ENCODE results near the gene GLDN.
A peak's percentile ranks its signal among the peaks of the same experiment; 100 is the strongest.
"Not testable (repeated sequence)": the region's sequence is repeated elsewhere in the genome, so short reads cannot be mapped to it uniquely, and the experiment has no call there.

GLDN gene

GRCh38 chr15:51444112-51444511, 102.7 kb downstream of the GLDN start:
- H3K4ac ChIP-seq (ENCODE audit: low read depth in 1 of 2, low read length in 2 of 2): no peak overlapping the region
- DNase-seq: no peak
- H3K4me2 ChIP-seq (ENCODE audit: low read length, poor library complexity, severe bottlenecking): no peak overlapping the region
- no peaks in the 10 kb centered on the region for H3K9me3 ChIP-seq (ENCODE audit: control insufficient read depth, low read length)
- no peaks in the 10 kb centered on the region for H3K27me3 ChIP-seq (ENCODE audit: control insufficient read depth in 1 of 2, insufficient read depth in 1 of 2, low read length in 2 of 2)
- no peak overlapping the region for H2BK15ac ChIP-seq (ENCODE audit: low read depth, poor library complexity, severe bottlenecking)
- H3K79me1 ChIP-seq (replicated peaks; ENCODE audit: low read length, poor library complexity, severe bottlenecking): no peaks in the 10 kb centered on the region
- peaks cover 5 to 32% of the 10 kb centered on the region in 2 experiments for H3K36me3 ChIP-seq (ENCODE audit: control insufficient read depth in 1 of 2, insufficient read depth in 2 of 2, low read depth in 1 of 2, low read length in 2 of 2)
- no peak overlapping the region for H2BK12ac ChIP-seq (ENCODE audit: low read length in 2 of 2)
- WGBS: no CpG with 5 or more reads among the region's 1 CpG
- no peak overlapping the region for H3K27ac ChIP-seq (ENCODE audit: low read length, poor library complexity, severe bottlenecking)
- no peak overlapping the region for H3K9ac ChIP-seq (ENCODE audit: low read length)
- H4K8ac ChIP-seq (ENCODE audit: low read length): no peak overlapping the region
- no peak overlapping the region for H2AFZ ChIP-seq (ENCODE audit: low read depth, low read length)
- no peak overlapping the region for H3K4me3 ChIP-seq (ENCODE audit: insufficient read depth in 1 of 2, low read depth in 1 of 2, low read length in 2 of 2)
- no peak overlapping the region for H3K23ac ChIP-seq (ENCODE audit: low read length in 2 of 2)
- H2BK5ac ChIP-seq (ENCODE audit: low read depth, low read length, poor library complexity, severe bottlenecking): no peak overlapping the region
- H2AK5ac ChIP-seq (ENCODE audit: low read length, severe bottlenecking): no peak overlapping the region
- no peak overlapping the region for H3K14ac ChIP-seq (ENCODE audit: low read length in 2 of 2)
- H4K91ac ChIP-seq (ENCODE audit: low read length): no peak overlapping the region
- H2BK120ac ChIP-seq (ENCODE audit: low read depth, low read length): no peak overlapping the region
- no peak overlapping the region for H3K18ac ChIP-seq (ENCODE audit: low read depth in 1 of 2, low read length in 2 of 2)
- no peaks in the 10 kb centered on the region for H3K4me1 ChIP-seq (ENCODE audit: control insufficient read depth, insufficient read depth, low read depth, low read length)

DNA sequence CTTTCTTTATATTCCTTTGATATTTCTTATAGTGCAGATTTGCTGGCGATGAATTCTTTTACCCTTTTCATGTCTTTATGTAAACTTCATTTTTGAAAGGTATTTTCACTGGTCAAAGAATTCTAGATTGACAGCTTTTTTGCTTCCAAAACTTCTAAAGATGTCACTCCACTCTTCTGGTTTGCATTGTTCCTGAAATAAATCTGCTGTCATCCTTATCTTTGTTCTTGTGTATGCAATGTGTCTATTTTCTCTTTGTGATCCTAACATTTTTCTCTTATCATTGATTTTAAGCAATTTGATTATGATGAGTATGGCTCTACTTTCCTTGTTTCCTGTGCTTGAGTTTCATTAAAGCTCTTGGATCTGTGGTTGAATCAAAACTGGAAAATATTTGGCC, 103.4 kb downstream of the GLDN start:
- no peak overlapping the region for H3K23ac ChIP-seq (ENCODE audit: low read length in 2 of 2)
- H3K18ac ChIP-seq (ENCODE audit: low read depth in 1 of 2, low read length in 2 of 2): no peak overlapping the region
- no peak overlapping the region for H2BK5ac ChIP-seq (ENCODE audit: low read depth, low read length, poor library complexity, severe bottlenecking)
- no peak overlapping the region for H2BK12ac ChIP-seq (ENCODE audit: low read length in 2 of 2)
- no peak overlapping the region for H2BK15ac ChIP-seq (ENCODE audit: low read depth, poor library complexity, severe bottlenecking)
- H3K79me1 ChIP-seq (replicated peaks; ENCODE audit: low read length, poor library complexity, severe bottlenecking): no peaks in the 10 kb centered on the region
- no peak overlapping the region for H4K8ac ChIP-seq (ENCODE audit: low read length)
- H3K27me3 ChIP-seq (ENCODE audit: control insufficient read depth in 1 of 2, insufficient read depth in 1 of 2, low read length in 2 of 2): no peaks in the 10 kb centered on the region
- H3K4me1 ChIP-seq (ENCODE audit: control insufficient read depth, insufficient read depth, low read depth, low read length): peaks cover 1% of the 10 kb centered on the region
- no peak overlapping the region for H3K4me3 ChIP-seq (ENCODE audit: insufficient read depth in 1 of 2, low read depth in 1 of 2, low read length in 2 of 2)
- H2AK5ac ChIP-seq (ENCODE audit: low read length, severe bottlenecking): no peak overlapping the region
- no CpG with 5 or more reads among the region's 1 CpG for WGBS
- H2AFZ ChIP-seq (ENCODE audit: low read depth, low read length): no peak overlapping the region
- no peak overlapping the region for H2BK120ac ChIP-seq (ENCODE audit: low read depth, low read length)
- H3K4ac ChIP-seq (ENCODE audit: low read depth in 1 of 2, low read length in 2 of 2): no peak overlapping the region
- no peak overlapping the region for H4K91ac ChIP-seq (ENCODE audit: low read length)
- no peak overlapping the region for H3K4me2 ChIP-seq (ENCODE audit: low read length, poor library complexity, severe bottlenecking)
- no peak overlapping the region for H3K9ac ChIP-seq (ENCODE audit: low read length)
- H3K14ac ChIP-seq (ENCODE audit: low read length in 2 of 2): no peak overlapping the region
- no peaks in the 10 kb centered on the region for H3K9me3 ChIP-seq (ENCODE audit: control insufficient read depth, low read length)
- no peak overlapping the region for H3K27ac ChIP-seq (ENCODE audit: low read length, poor library complexity, severe bottlenecking)
- peaks cover 5 to 39% of the 10 kb centered on the region in 2 experiments for H3K36me3 ChIP-seq (ENCODE audit: control insufficient read depth in 1 of 2, insufficient read depth in 2 of 2, low read depth in 1 of 2, low read length in 2 of 2)
- DNase-seq: no peak

- not testable (repeated sequence) for H2BK12ac ChIP-seq (ENCODE audit: low read length in 2 of 2); H3K27me3 ChIP-seq (ENCODE audit: control insufficient read depth in 1 of 2, insufficient read depth in 1 of 2, low read length in 2 of 2); H3K27ac ChIP-seq (ENCODE audit: low read length, poor library complexity, severe bottlenecking); H3K4me2 ChIP-seq (ENCODE audit: low read length, poor library complexity, severe bottlenecking); H2BK120ac ChIP-seq (ENCODE audit: low read depth, low read length); DNase-seq; H3K9me3 ChIP-seq (ENCODE audit: control insufficient read depth, low read length); H3K79me1 ChIP-seq (replicated peaks; ENCODE audit: low read length, poor library complexity, severe bottlenecking); H2AFZ ChIP-seq (ENCODE audit: low read depth, low read length); H3K23ac ChIP-seq (ENCODE audit: low read length in 2 of 2); H3K18ac ChIP-seq (ENCODE audit: low read depth in 1 of 2, low read length in 2 of 2); H2BK15ac ChIP-seq (ENCODE audit: low read depth, poor library complexity, severe bottlenecking); H3K4ac ChIP-seq (ENCODE audit: low read depth in 1 of 2, low read length in 2 of 2); H4K8ac ChIP-seq (ENCODE audit: low read length); H3K4me1 ChIP-seq (ENCODE audit: control insufficient read depth, insufficient read depth, low read depth, low read length); H3K4me3 ChIP-seq (ENCODE audit: insufficient read depth in 1 of 2, low read depth in 1 of 2, low read length in 2 of 2); H3K9ac ChIP-seq (ENCODE audit: low read length); H2AK5ac ChIP-seq (ENCODE audit: low read length, severe bottlenecking); H3K14ac ChIP-seq (ENCODE audit: low read length in 2 of 2); H4K91ac ChIP-seq (ENCODE audit: low read length); H2BK5ac ChIP-seq (ENCODE audit: low read depth, low read length, poor library complexity, severe bottlenecking)
- H3K36me3 ChIP-seq (ENCODE audit: control insufficient read depth in 1 of 2, insufficient read depth in 2 of 2, low read depth in 1 of 2, low read length in 2 of 2): peaks cover 5 to 51% of the 10 kb centered on the region in 2 experiments
- WGBS: 97% methylated on average over 3 of the region's 5 CpGs
Measured at GRCh38 chr15:51446029-51446744, 104.7 kb downstream of the GLDN start.

DNA sequence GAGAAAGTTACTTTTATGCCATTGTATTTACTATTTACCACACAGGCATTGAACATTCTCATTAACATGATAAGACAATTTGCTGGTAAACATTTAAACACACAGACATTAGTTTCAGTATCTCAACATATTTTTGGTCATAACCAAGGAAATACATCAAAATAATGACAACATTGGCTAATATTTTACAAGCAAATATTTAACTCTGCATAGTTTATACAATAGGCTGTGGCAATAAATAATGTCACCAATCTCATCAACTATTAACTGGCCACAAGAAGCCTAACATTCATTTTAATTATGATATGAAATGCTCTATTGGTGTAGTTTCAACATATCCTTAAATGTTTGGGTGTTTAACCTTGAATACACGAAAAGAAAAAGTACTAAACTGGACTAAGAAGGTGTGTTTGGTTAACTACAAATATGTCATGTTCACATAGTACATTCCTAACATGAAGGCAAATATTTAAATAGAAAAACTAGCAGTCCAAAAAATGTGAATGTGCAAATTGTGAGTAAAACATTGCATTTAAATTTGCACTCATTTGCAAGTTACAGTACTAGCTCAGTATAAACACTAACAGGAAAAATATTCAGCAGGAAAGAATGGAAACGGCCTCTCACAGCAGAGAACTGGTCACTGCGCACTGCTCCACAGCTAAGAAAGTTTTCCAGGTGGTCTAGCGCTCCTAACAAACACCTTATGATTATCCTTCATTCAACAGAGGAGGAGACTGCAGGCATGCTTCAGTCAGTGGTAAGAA, 106.6 kb downstream of the GLDN start:
- Histone ChIP-seq H3K79me1 (replicated peaks; ENCODE audit: low read length, poor library complexity, severe bottlenecking) (no peaks in the 10 kb centered on the region), H3K4me2 (ENCODE audit: low read length, poor library complexity, severe bottlenecking) (no peak overlapping the region), H3K4me1 (ENCODE audit: control insufficient read depth, insufficient read depth, low read depth, low read length) (peaks cover 3% of the 10 kb centered on the region), H2BK12ac (ENCODE audit: low read length in 2 of 2) (no peak overlapping the region), H3K14ac (ENCODE audit: low read length in 2 of 2) (no peak overlapping the region), H3K4ac (ENCODE audit: low read depth in 1 of 2, low read length in 2 of 2) (no peak overlapping the region), H3K27me3 (ENCODE audit: control insufficient read depth in 1 of 2, insufficient read depth in 1 of 2, low read length in 2 of 2) (no peaks in the 10 kb centered on the region), H3K9ac (ENCODE audit: low read length) (no peak overlapping the region), H4K8ac (ENCODE audit: low read length) (no peak overlapping the region), H2BK120ac (ENCODE audit: low read depth, low read length) (no peak overlapping the region), H3K9me3 (ENCODE audit: control insufficient read depth, low read length) (no peaks in the 10 kb centered on the region), H3K23ac (ENCODE audit: low read length in 2 of 2) (no peak overlapping the region), H2BK5ac (ENCODE audit: low read depth, low read length, poor library complexity, severe bottlenecking) (no peak overlapping the region), H2BK15ac (ENCODE audit: low read depth, poor library complexity, severe bottlenecking) (no peak overlapping the region), H3K27ac (ENCODE audit: low read length, poor library complexity, severe bottlenecking) (peak overlapping the region; percentile 18), H3K4me3 (ENCODE audit: insufficient read depth in 1 of 2, low read depth in 1 of 2, low read length in 2 of 2) (no peak overlapping the region), H3K18ac (ENCODE audit: low read depth in 1 of 2, low read length in 2 of 2) (no peak overlapping the region), H2AK5ac (ENCODE audit: low read length, severe bottlenecking) (no peak overlapping the region), H2AFZ (ENCODE audit: low read depth, low read length) (no peak overlapping the region), H4K91ac (ENCODE audit: low read length) (no peak overlapping the region), H3K36me3 (ENCODE audit: control insufficient read depth in 1 of 2, insufficient read depth in 2 of 2, low read depth in 1 of 2, low read length in 2 of 2) (peaks cover 5 to 57% of the 10 kb centered on the region in 2 experiments)
- 97% methylated on average over 3 of the region's 4 CpGs for WGBS
- DNase-seq: no peak
